ENCODE data around the gene NARS2.
A peak's percentile ranks its signal among the peaks of the same experiment; 100 is the strongest.
"Not testable (repeated sequence)": the region's sequence is repeated elsewhere in the genome, so short reads cannot be mapped to it uniquely, and the experiment has no call there.

NARS2 gene

GRCh38 chr11:78552881-78553280 is 21.8 kb downstream of the NARS2 start:
- peaks cover 30% of the 10 kb centered on the region for H3K4me1 ChIP-seq (ENCODE audit: control insufficient read depth, insufficient read depth, low read length)
- no peak overlapping the region for H3K4me3 ChIP-seq (ENCODE audit: low read depth, low read length)
- H3K36me3 ChIP-seq (ENCODE audit: control insufficient read depth, insufficient read depth, low read length), result no peaks in the 10 kb centered on the region
- no peak overlapping the region for H3K9ac ChIP-seq (ENCODE audit: low read depth, low read length)
- H3K9me3 ChIP-seq (ENCODE audit: control insufficient read depth, insufficient read depth, low read length), result no peaks in the 10 kb centered on the region
- H3K27me3 ChIP-seq (ENCODE audit: control insufficient read depth, insufficient read depth, low read length), result no peaks in the 10 kb centered on the region

GRCh38 chr11:78552139-78552538 is 22.5 kb downstream of the NARS2 start:
- H3K4me3 ChIP-seq (ENCODE audit: low read depth, low read length); H3K9me3 ChIP-seq (ENCODE audit: control insufficient read depth, insufficient read depth, low read length); H3K27me3 ChIP-seq (ENCODE audit: control insufficient read depth, insufficient read depth, low read length); H3K36me3 ChIP-seq (ENCODE audit: control insufficient read depth, insufficient read depth, low read length); H3K9ac ChIP-seq (ENCODE audit: low read depth, low read length): not testable (repeated sequence)
- peaks cover 27% of the 10 kb centered on the region for H3K4me1 ChIP-seq (ENCODE audit: control insufficient read depth, insufficient read depth, low read length)

- H3K27me3 ChIP-seq (ENCODE audit: control insufficient read depth, insufficient read depth, low read length), result no peaks in the 10 kb centered on the region
- H3K4me3 ChIP-seq (ENCODE audit: low read depth, low read length), result no peak overlapping the region
- peaks cover 24% of the 10 kb centered on the region for H3K4me1 ChIP-seq (ENCODE audit: control insufficient read depth, insufficient read depth, low read length)
- H3K9me3 ChIP-seq (ENCODE audit: control insufficient read depth, insufficient read depth, low read length), result no peaks in the 10 kb centered on the region
- H3K9ac ChIP-seq (ENCODE audit: low read depth, low read length), result no peak overlapping the region
- no peaks in the 10 kb centered on the region for H3K36me3 ChIP-seq (ENCODE audit: control insufficient read depth, insufficient read depth, low read length)
These were observed 23.6 kb downstream of the NARS2 start for GRCh38 chr11:78551066-78551465.

GRCh38 chr11:78549624-78550409 is 24.8 kb downstream of the NARS2 start:
- Histone ChIP-seq H3K27me3 (ENCODE audit: control insufficient read depth, insufficient read depth, low read length) (no peaks in the 10 kb centered on the region), H3K36me3 (ENCODE audit: control insufficient read depth, insufficient read depth, low read length) (no peaks in the 10 kb centered on the region), H3K9me3 (ENCODE audit: control insufficient read depth, insufficient read depth, low read length) (no peaks in the 10 kb centered on the region), H3K9ac (ENCODE audit: low read depth, low read length) (no peak overlapping the region), H3K4me3 (ENCODE audit: low read depth, low read length) (peak overlapping the region; percentile 1), H3K4me1 (ENCODE audit: control insufficient read depth, insufficient read depth, low read length) (peaks cover 24% of the 10 kb centered on the region)

- no peaks in the 10 kb centered on the region for H3K36me3 ChIP-seq (ENCODE audit: control insufficient read depth, insufficient read depth, low read length)
- peaks cover 24% of the 10 kb centered on the region for H3K4me1 ChIP-seq (ENCODE audit: control insufficient read depth, insufficient read depth, low read length)
- H3K9me3 ChIP-seq (ENCODE audit: control insufficient read depth, insufficient read depth, low read length), result no peaks in the 10 kb centered on the region
- no peaks in the 10 kb centered on the region for H3K27me3 ChIP-seq (ENCODE audit: control insufficient read depth, insufficient read depth, low read length)
- no peak overlapping the region for H3K4me3 ChIP-seq (ENCODE audit: low read depth, low read length)
- H3K9ac ChIP-seq (ENCODE audit: low read depth, low read length), result peak overlapping the region; percentile 40
These were observed 25.6 kb downstream of the NARS2 start for GRCh38 chr11:78548911-78549590.

- Histone ChIP-seq H3K4me1 (ENCODE audit: control insufficient read depth, insufficient read depth, low read length) (peaks cover 24% of the 10 kb centered on the region), H3K27me3 (ENCODE audit: control insufficient read depth, insufficient read depth, low read length) (no peaks in the 10 kb centered on the region), H3K4me3 (ENCODE audit: low read depth, low read length) (no peak overlapping the region), H3K9ac (ENCODE audit: low read depth, low read length) (no peak overlapping the region), H3K9me3 (ENCODE audit: control insufficient read depth, insufficient read depth, low read length) (no peaks in the 10 kb centered on the region), H3K36me3 (ENCODE audit: control insufficient read depth, insufficient read depth, low read length) (no peaks in the 10 kb centered on the region)
These were observed 26.5 kb downstream of the NARS2 start for GRCh38 chr11:78547931-78548705.

DNA sequence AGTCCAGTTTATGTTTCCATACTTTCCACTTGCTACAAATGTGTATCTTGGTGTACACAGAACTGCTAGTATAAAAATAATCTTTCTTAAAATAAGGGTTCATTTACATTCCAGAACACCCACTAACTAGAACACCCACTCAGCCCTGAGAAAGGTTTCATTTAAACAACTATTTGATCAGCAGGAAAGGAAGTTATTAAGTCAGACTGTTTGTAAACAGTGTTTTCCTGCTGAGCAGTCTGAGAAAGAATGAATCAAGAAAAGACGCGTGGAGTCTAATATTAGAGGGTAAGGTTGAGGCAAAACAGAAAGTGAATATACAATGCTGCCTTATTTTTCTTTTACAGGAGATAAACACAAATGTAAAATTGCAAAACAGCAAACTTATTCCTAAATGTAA is 32.7 kb downstream of the NARS2 start:
- no peaks in the 10 kb centered on the region for H3K36me3 ChIP-seq (ENCODE audit: control insufficient read depth, insufficient read depth, low read length)
- H3K9ac ChIP-seq (ENCODE audit: low read depth, low read length), result no peak overlapping the region
- H3K4me3 ChIP-seq (ENCODE audit: low read depth, low read length), result no peak overlapping the region
- no peaks in the 10 kb centered on the region for H3K27me3 ChIP-seq (ENCODE audit: control insufficient read depth, insufficient read depth, low read length)
- H3K4me1 ChIP-seq (ENCODE audit: control insufficient read depth, insufficient read depth, low read length), result no peaks in the 10 kb centered on the region
- H3K9me3 ChIP-seq (ENCODE audit: control insufficient read depth, insufficient read depth, low read length), result no peaks in the 10 kb centered on the region

- H3K4me3 ChIP-seq (ENCODE audit: low read depth, low read length), result no peak overlapping the region
- no peak overlapping the region for H3K9ac ChIP-seq (ENCODE audit: low read depth, low read length)
- H3K27me3 ChIP-seq (ENCODE audit: control insufficient read depth, insufficient read depth, low read length), result no peaks in the 10 kb centered on the region
- no peaks in the 10 kb centered on the region for H3K4me1 ChIP-seq (ENCODE audit: control insufficient read depth, insufficient read depth, low read length)
- H3K9me3 ChIP-seq (ENCODE audit: control insufficient read depth, insufficient read depth, low read length), result no peaks in the 10 kb centered on the region
- H3K36me3 ChIP-seq (ENCODE audit: control insufficient read depth, insufficient read depth, low read length), result no peaks in the 10 kb centered on the region
These were observed 33.1 kb downstream of the NARS2 start for GRCh38 chr11:78541537-78541936.

- no peak overlapping the region for H3K9ac ChIP-seq (ENCODE audit: low read depth, low read length)
- no peaks in the 10 kb centered on the region for H3K27me3 ChIP-seq (ENCODE audit: control insufficient read depth, insufficient read depth, low read length)
- H3K4me3 ChIP-seq (ENCODE audit: low read depth, low read length), result no peak overlapping the region
- H3K36me3 ChIP-seq (ENCODE audit: control insufficient read depth, insufficient read depth, low read length), result no peaks in the 10 kb centered on the region
- H3K9me3 ChIP-seq (ENCODE audit: control insufficient read depth, insufficient read depth, low read length), result no peaks in the 10 kb centered on the region
- no peaks in the 10 kb centered on the region for H3K4me1 ChIP-seq (ENCODE audit: control insufficient read depth, insufficient read depth, low read length)
These were observed 34.4 kb downstream of the NARS2 start for GRCh38 chr11:78540256-78540655.

DNA sequence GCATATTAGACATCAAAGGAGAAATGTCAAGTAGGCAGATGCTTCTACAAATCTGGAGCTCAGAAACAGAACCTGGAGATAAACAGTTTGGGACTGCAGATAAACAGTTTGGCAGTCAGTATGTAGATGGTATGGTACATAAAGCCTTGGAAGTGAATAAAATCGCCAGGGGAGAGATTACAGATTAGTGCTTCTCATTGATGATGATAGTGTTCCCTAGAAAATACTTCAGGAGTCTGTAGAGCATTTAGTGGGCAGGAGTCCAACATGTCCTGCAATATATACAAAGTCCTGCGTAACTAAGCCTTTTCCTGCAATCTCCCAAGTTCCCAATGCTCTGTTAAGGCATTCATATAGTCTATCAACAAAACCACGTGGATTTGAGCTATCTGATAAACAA is 35.2 kb downstream of the NARS2 start:
- no peaks in the 10 kb centered on the region for H3K9me3 ChIP-seq (ENCODE audit: control insufficient read depth, insufficient read depth, low read length)
- no peak overlapping the region for H3K9ac ChIP-seq (ENCODE audit: low read depth, low read length)
- H3K4me3 ChIP-seq (ENCODE audit: low read depth, low read length), result no peak overlapping the region
- H3K36me3 ChIP-seq (ENCODE audit: control insufficient read depth, insufficient read depth, low read length), result peaks cover 2% of the 10 kb centered on the region
- H3K4me1 ChIP-seq (ENCODE audit: control insufficient read depth, insufficient read depth, low read length), result no peaks in the 10 kb centered on the region
- no peaks in the 10 kb centered on the region for H3K27me3 ChIP-seq (ENCODE audit: control insufficient read depth, insufficient read depth, low read length)

DNA sequence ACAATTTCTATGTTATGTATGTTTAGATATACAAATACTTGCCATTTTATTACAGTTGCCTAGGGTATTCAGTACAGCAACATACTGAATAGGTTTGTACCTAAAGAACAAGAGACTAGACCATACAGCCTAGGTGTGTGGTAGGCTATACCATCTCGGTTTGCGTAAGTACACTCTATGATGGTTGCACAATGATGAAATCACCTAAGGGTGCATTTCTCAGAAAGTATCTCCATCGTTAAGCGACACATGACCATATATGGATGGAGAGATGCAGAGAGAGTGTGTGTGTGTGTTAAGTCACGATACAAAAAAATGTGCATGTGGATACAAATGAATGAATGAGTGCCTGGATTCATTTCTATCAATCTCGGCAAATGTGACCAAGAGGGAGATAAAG is 37.7 kb downstream of the NARS2 start:
- no peaks in the 10 kb centered on the region for H3K27me3 ChIP-seq (ENCODE audit: control insufficient read depth, insufficient read depth, low read length)
- H3K9me3 ChIP-seq (ENCODE audit: control insufficient read depth, insufficient read depth, low read length), result no peaks in the 10 kb centered on the region
- no peaks in the 10 kb centered on the region for H3K4me1 ChIP-seq (ENCODE audit: control insufficient read depth, insufficient read depth, low read length)

More for the DNA sequence above, 37.7 kb downstream of the NARS2 start:
- no peak overlapping the region for H3K4me3 ChIP-seq (ENCODE audit: low read depth, low read length)
- peaks cover 2% of the 10 kb centered on the region for H3K36me3 ChIP-seq (ENCODE audit: control insufficient read depth, insufficient read depth, low read length)
- no peak overlapping the region for H3K9ac ChIP-seq (ENCODE audit: low read depth, low read length)
